Activated CD8-positive, alpha-beta memory T cell treated with anti-CD3 and anti-CD28 coated beads, Interleukin-2, amount 50 U/mL, for 48 hours (primary cell): Measurements from ENCODE around the gene USP5.
"Not testable (repeated sequence)": the region's sequence is repeated elsewhere in the genome, so short reads cannot be mapped to it uniquely, and the experiment has no call there.

ENCODE experiments used
- DNase-seq: peaks from one replicate; pipeline ENCODE4 v3.0.0-alpha.2; 2020

The USP5 gene

GRCh38 chr12:6867413-6868210 is 15.7 kb downstream of the USP5 start, which contains the start of gene TPI1:
TSS of gene TPI1 (plus strand) at chr12:6867531. CDS start at chr12:6867567, 36 bp downstream.
- peak; percentile 92 for DNase-seq

GRCh38 chr12:6868211-6869048 is 16.5 kb downstream of the USP5 start:
- no peak for DNase-seq

DNA sequence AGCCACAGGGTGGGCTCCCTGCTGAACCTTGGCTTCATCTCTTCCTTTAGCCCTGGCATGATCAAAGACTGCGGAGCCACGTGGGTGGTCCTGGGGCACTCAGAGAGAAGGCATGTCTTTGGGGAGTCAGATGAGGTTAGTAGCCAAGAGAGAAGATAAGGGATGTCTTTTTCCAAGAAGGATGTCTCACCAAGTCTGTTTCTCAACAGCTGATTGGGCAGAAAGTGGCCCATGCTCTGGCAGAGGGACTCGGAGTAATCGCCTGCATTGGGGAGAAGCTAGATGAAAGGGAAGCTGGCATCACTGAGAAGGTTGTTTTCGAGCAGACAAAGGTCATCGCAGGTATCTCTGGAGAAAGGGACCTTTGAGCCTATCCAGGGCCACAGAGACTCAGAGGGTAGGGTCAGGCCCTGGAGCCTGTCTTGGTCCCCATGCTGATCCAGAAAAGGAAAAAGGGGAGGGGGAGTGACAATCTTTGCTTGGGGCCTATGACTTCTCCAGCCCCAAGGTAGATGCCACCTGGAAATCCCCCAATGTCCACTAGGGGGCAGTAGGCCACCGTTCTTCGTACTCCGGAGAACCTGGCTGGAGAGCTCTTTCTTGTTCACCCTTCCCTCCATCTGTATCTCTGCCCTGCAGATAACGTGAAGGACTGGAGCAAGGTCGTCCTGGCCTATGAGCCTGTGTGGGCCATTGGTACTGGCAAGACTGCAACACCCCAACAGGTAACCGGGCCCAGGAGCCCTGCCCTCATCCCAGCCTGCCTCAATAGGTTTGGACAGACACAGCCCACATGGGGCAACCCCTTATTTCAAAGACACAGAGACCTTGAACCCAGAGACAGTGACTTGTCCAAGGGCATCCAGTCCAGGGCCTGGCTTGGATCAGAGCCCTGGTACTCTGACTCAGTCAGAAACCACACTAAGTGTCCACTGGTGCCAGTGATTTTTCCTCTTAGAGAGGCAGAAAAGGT is 17.4 kb downstream of the USP5 start:
- DNase-seq = peak; percentile 92

DNA sequence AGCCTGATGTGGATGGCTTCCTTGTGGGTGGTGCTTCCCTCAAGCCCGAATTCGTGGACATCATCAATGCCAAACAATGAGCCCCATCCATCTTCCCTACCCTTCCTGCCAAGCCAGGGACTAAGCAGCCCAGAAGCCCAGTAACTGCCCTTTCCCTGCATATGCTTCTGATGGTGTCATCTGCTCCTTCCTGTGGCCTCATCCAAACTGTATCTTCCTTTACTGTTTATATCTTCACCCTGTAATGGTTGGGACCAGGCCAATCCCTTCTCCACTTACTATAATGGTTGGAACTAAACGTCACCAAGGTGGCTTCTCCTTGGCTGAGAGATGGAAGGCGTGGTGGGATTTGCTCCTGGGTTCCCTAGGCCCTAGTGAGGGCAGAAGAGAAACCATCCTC is 18.4 kb downstream of the USP5 start:
- DNase-seq = not testable (repeated sequence)

DNA sequence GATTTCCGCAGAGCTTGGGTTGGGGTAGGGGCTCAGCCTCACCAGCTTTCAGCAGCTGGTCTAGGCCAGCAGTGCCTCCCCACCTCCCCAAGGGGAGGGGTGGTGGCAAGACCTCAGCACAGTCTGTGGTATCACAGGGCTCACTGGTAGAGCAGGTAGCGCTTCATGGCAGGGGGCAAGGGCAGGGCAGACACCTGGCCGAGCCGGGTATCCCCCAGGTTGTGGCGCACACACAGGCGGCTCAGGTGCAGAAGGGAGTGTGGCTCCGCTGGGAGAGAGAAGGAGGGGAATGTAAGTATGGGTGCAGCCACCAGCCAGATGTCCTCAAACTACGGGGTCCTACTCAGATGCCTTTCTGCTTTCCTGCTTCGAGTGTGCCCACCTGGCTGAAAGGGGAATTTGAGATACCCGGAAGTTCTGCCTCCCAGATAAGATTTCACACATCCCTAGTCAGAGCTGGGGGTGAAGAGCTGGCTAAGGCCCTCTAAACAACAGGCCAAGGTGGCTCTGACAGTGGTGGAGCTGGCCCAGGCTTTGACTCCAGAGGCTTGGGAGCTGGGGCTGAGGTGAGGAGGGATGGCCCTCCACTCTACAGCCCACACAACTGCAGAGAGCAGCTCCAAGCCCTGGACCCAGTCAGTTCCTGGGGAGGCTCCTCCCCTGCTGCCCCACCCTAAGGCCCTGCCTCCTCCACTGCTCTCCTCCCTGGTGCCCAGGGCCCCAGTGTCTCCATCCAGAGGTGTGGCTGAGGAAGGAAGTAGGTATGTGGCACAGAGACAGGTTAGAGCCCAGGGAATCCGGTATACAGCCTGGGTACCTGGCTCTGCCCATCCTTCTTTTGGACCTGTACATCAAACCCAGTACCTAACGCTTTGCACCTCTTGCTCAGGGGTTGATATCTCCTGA is 19.4 kb downstream of the USP5 start:
- DNase-seq = peak; percentile 75

GRCh38 chr12:6872073-6873048 is 20.4 kb downstream of the USP5 start:
- DNase-seq = peak; percentile 95

DNA sequence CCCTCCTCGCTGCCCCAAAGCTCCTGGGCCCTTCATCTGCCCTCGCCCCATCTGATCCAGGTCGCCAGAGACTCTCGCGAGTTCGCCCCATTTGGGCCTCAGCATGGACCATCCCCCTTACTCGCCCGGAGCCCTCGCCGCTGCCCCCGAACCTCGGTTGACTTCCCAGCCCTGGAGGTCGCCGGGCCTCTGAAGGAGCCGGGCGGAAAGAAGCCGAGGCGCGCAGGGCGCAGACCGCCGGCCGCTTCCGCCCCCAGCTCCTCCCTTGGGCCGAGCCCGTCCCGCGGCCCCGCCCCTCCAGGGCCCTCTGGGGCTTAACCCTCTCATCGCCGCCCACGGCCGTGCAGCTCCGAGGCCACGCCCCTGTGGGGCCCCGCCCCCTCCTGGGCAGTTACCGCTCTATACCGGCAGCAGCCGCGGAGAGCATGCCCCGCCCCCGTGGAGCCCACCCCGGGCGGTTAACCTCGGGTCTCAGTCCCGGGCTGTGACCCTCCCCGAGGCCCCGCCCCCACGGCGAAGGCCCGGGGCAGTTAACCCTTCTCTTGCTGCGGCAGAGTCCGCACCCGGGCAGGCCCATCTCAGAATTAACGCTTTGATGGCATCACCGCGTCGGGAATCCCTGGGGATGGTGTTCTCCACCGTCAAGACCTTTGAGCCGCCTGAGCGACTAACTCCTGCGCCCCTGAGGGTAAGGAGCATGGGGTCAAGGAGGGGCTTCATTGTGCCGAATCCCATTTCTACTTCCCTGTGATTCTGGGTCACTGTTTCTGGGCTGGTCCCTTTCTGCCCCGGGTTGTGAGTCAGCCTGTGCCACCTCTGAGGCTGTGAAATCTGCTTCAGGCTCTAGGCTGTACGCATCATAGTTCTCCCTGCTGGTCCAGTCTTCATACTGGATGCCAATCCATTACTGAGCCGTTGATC is 21.4 kb downstream of the USP5 start, which contains the start of gene SPSB2:
Gene SPSB2, minus strand, starts transcription at position 210 of the 921 bp plus-strand sequence. CDS start 402 bp downstream, outside the sequence.
- DNase-seq = peak; percentile 100

DNA sequence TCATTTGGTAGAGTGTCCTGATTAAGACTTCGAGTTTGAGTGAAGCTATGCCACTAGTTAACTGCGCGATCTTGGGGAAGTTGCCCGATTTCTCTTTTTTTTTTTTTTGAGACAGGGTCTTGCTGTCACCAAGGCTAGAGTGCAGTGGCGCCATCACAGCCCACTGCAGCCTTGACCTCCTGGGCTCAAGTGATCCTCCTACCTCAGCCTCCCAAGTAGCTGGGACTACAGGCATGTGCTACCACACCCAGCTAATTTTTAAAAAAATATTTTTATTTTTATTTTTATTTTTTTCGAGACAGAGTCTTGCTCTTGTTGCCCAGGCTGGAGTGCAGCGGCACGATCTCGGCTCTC is 22.0 kb downstream of the USP5 start:
- DNase-seq = not testable (repeated sequence)

DNA sequence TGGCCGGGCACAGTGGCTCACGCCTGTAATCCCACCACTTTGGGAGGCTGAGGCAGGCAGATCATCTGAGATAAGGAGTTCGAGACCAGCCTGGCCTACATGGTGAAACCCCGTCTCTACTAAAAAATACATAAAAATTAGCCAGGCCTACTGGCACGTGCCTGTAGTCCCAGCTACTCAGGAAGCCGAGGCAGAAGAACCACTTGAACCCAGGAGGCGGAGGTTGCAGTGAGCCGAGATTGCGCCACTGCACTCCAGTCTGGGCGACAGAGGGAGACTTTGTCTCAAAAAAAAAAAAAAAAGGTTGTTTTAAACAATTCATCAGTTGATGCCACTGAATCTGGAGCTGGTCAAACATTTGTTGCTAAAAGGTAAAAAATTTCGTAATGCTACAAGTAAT is 27.9 kb downstream of the USP5 start:
- DNase-seq = not testable (repeated sequence)

GRCh38 chr12:6883252-6883651 is 31.3 kb downstream of the USP5 start:
- no peak for DNase-seq

GRCh38 chr12:6883683-6884082 is 31.7 kb downstream of the USP5 start:
- no peak for DNase-seq

- no peak for DNase-seq
Measured at GRCh38 chr12:6884539-6884938, 32.6 kb downstream of the USP5 start.

DNA sequence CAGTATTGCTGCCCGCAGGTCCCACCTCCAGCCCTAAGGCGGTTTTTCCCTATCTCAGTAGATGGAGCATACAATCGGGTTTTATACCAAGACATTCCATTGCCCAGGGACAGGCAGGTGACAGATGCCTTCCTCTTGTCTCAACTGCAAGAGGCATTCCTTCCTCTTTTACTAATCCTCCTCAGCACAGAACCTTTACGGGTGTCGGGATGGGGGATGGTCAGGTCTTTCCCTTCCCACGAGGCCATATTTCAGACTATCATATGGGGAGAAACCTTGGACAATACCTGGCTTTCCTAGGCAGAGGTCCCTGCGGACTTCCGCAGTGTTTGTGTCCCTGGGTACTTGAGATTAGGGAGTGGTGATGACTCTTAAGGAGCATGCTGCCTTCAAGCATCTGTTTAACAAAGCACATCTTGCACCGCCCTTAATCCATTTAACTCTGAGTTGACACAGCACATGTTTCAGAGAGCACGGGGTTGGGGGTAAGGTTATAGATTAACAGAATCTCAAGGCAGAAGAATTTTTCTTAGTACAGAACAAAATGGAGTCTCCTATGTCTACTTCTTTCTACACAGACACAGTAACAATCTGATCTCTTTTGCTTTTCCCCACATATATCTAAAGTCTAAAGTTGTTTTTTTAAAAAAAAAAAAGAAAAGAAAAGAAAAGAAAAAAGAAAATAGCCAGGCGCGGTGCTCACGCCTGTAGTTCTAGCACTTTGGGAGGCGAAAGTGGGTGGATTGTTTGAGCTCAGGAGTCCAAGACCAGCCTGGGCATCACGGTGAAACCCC is 34.5 kb downstream of the USP5 start:
- not testable (repeated sequence) for DNase-seq

DNA sequence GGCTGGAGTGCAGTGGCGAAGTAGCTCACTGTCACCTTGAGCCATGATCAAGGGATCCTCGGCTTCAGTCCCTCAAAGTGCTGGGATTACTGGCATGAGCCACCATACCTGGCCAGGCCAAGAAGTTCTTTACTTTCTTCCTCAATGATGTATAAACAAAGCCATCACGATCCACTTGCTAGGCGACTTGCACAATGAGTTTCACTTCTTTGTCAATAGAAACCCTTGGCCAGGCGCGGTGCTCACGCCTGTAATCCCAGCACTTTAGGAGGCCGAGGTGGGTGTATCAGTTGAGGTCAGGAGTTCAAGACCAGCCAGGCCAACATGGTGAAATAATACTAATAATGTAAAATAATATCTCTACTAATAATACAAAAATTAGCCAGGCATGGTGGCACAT is 35.5 kb downstream of the USP5 start:
- no peak for DNase-seq

DNA sequence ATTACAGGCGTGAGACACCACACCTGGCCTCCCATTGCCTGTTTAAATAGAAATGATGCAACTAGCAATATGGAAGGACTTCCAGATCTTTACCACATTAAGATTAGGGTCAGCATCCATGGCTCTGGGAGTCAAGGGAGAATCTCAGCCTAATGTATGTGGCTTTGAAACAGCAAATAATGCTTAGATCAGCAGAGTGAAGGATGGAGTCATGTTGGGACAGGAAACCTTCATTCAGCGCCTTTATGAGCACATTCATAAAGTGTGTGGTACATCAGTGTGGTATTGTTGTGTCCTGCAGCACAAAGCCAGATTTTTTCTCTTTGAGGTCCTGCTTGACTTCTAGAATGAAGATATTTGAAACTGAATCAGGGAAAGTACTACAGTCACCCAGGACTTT is 36.4 kb downstream of the USP5 start:
- no peak for DNase-seq

DNA sequence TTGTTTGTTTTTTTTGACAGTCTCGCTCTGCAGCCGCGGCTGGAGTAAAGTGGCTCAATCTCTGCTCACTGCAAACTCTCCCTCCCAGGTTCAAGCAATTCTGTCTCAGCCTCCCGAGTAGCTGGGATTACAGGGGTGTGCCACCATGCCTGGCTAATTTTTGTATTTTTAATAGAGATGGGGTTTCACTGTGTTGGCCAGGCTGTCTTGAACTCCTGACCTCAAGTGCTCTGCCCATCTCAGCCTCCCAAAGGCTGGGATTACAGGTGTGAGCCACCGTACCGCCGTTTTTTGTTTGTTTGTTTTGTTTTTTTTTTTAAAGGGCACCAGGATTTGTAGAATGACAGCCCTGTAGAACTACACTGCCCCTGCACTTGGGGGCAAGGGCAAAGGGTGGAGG is 36.8 kb downstream of the USP5 start:
- not testable (repeated sequence) for DNase-seq

DNA sequence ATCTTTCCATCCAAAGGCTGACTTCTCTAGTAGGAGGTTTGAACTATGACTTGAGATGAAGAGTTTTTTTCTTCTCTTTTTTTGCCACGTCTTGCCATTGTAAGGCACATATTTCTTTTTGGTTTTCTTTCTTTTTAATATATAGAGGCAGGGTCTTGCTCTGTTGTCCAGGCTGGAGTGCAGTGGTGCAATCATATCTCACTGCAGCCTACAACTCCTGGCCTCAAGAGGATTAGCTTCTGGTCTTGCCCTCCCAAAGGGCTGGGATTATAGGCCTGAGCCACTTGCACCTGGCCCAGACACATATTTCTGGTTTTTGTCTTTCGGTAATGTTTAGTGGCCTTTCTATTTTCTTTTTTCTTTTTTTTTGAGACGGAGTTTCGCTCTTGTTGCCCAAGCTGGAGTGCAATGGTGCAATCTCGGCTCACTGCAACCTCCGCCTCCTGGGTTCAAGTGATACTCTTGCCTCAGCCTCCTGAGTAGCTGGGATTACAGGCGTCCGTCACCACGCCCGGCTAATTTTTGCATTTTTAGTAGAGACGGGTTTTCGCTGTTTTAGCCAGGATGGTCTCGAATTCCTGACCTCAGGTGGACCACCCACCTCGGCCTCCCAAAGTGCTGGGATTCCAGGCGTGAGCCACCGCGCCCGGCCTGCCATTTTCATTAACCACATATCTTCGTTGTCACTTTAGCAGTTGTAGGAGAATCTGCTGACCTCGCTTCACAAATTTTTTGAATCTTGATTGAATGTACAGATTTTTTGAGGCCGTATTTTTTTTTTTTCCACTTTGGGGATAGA is 38.0 kb downstream of the USP5 start:
- DNase-seq = not testable (repeated sequence)
